T-cell (primary cell): ENCODE measurements around the gene CAPSL. TPM values are rescaled to one million over a fixed set of nuclear protein-coding genes. Genes with fewer than 3 reads are reported as not detected.

Experiments
- ATAC-seq, 4 experiments: fragments of 200-7000 bp in 3 of 4; fragments of 150-1000 bp in 1 of 4; cut with Tn5 transposase; replicated peaks in 1 of 4; 1 replicate in 3 of 4; 2 replicates in 1 of 4; pipeline ENCODE4 v1.10.0; 2021; ENCODE audit warnings: moderate library complexity in 3 of 4, mild to moderate bottlenecking in 2 of 4, moderate number of reproducible peaks in 1 of 4
- CTCF ChIA-PET, 2 donors: fragments of 300-600 bp; sonication (Branson Sonifier 250); formaldehyde crosslinking; loops; one replicate each; lab custom pipeline; 2022; ENCODE audit warnings: antibody characterized with exemption in 2 of 2; lab: Charles Lee
- POLR2A ChIA-PET, 2 donors: fragments of 300-600 bp; sonication (Branson Sonifier 250); formaldehyde crosslinking; loops; one replicate each; lab custom pipeline; 2022; ENCODE audit warnings: antibody characterized with exemption in 2 of 2; lab: Charles Lee
- DNase-seq, 35 experiments: peaks; one replicate each; pipeline versions ENCODE4 v3.0.0 to v3.0.0-alpha.2; 2013 to 2023
- H3K27ac ChIP-seq: one replicate; pipeline ENCODE4 v1.5.1; 2013; ENCODE audit warnings: low read length
- H3K27me3 ChIP-seq, 2 experiments: replicated peaks in 1 of 2; 1 replicate in 1 of 2; 2 replicates in 1 of 2; pipeline versions ENCODE4 v1.6.1 to v1.7.0; 2013; ENCODE audit warnings: low read length in 1 of 2, mixed read lengths in 1 of 2; ENCODE audit not compliant: control insufficient read depth in 2 of 2, insufficient read depth in 2 of 2; ENCODE audit errors: extremely low read depth in 1 of 2
- H3K36me3 ChIP-seq, 2 donors: 1 replicate in 1 of 2; 2 replicates in 1 of 2; pipeline versions ENCODE4 v1.6.1 to v1.7.0; 2013; ENCODE audit warnings: low read length in 1 of 2; ENCODE audit not compliant: control insufficient read depth in 2 of 2, insufficient read depth in 1 of 2; ENCODE audit errors: extremely low read depth in 1 of 2
- H3K4me1 ChIP-seq, 2 experiments: 1 replicate in 1 of 2; 2 replicates in 1 of 2; pipeline versions ENCODE4 v1.6.1 to v1.7.0; 2013; ENCODE audit warnings: low read length in 2 of 2, mixed read lengths in 1 of 2; ENCODE audit not compliant: insufficient read depth in 2 of 2, control insufficient read depth in 1 of 2; ENCODE audit errors: extremely low read depth in 1 of 2
- H3K4me3 ChIP-seq, 2 donors: 1 replicate in 1 of 2; 2 replicates in 1 of 2; pipeline versions ENCODE4 v1.5.1 to v1.7.0; 2013; ENCODE audit warnings: mild to moderate bottlenecking in 2 of 2, low read length in 1 of 2, moderate library complexity in 1 of 2; ENCODE audit not compliant: control insufficient read depth in 1 of 2; ENCODE audit errors: extremely low read depth in 1 of 2
- H3K9me3 ChIP-seq: 2 replicates; pipeline ENCODE4 v1.7.0; 2013
- H3K27ac Mint-ChIP-seq, 2 donors: one replicate each; pipeline ENCODE4 v1.8.0; 2020 to 2021; ENCODE audit warnings: mild to moderate bottlenecking in 2 of 2, mixed read lengths in 2 of 2
- H3K27me3 Mint-ChIP-seq, 2 donors: one replicate each; pipeline ENCODE4 v1.8.0; 2021 to 2022; ENCODE audit warnings: mixed read lengths in 2 of 2
- H3K36me3 Mint-ChIP-seq: one replicate; pipeline ENCODE4 v1.8.0; 2021; ENCODE audit warnings: mixed read lengths
- H3K4me1 Mint-ChIP-seq, 3 donors: one replicate each; pipeline ENCODE4 v1.8.0; 2020 to 2022; ENCODE audit warnings: mixed read lengths in 3 of 3, mild to moderate bottlenecking in 1 of 3
- H3K4me3 Mint-ChIP-seq, 3 donors: one replicate each; pipeline ENCODE4 v1.8.0; 2020 to 2022; ENCODE audit warnings: mild to moderate bottlenecking in 3 of 3, mixed read lengths in 3 of 3, moderate library complexity in 3 of 3
- H3K9me3 Mint-ChIP-seq, 3 donors: one replicate each; pipeline ENCODE4 v1.8.0; 2020 to 2022; ENCODE audit warnings: mixed read lengths in 3 of 3
- WGBS: methylation state at CpG from one replicate; pipeline ENCODE4 v1.1.5; 2013; ENCODE audit warnings: missing lambda C conversion rate; ENCODE audit not compliant: insufficient coverage; 5-methylcytosine and 5-hydroxymethylcytosine counted together
- total RNA-seq, 35 experiments: library from RNA in 6 of 35; stranded (reverse) in 6 of 35; fragments of 120-200 nt in 1 of 35; gene quantifications; one replicate each; pipeline versions ENCODE4 v1.2.1 to v1.2.4 and lab custom pipeline; 2013 to 2026

Gene CAPSL
- total RNA-seq, 5 donors from 2014 or later (not counting 1 experiment from before 2014, with no cell fraction given): not detected

GRCh38 chr5:35939639-35940038 lies 1.2 kb upstream of the CAPSL start:
- WGBS: 50% methylated on average over 2 of the region's 3 CpGs
- no peaks in the 10 kb centered on the region for H3K36me3 Mint-ChIP-seq
- Histone ChIP-seq H3K36me3 (no peaks in the 10 kb centered on the region), H3K27ac (no peak overlapping the region), H3K4me1 (no peaks in the 10 kb centered on the region), H3K4me3 (no peak overlapping the region), H3K9me3 (no peaks in the 10 kb centered on the region), H3K27me3 (peaks cover 0 to 3% of the 10 kb centered on the region in 2 experiments)
- POLR2A ChIA-PET: no interaction called here
- ATAC-seq: no peak
- CTCF ChIA-PET: no interaction called here
- no peak overlapping the region for H3K27ac Mint-ChIP-seq
- DNase-seq: no peak
- H3K4me1 Mint-ChIP-seq: peaks cover 0 to 3% (median 0%) of the 10 kb centered on the region in 3 donors
- no peak overlapping the region for H3K4me3 Mint-ChIP-seq
- peaks cover 10 to 28% of the 10 kb centered on the region in 2 donors for H3K27me3 Mint-ChIP-seq
- H3K9me3 Mint-ChIP-seq: no peaks in the 10 kb centered on the region

GRCh38 chr5:35926389-35927051 lies 11.9 kb downstream of the CAPSL start:
- peak overlapping the region in 1 of 2 donors; percentile 34 for H3K27ac Mint-ChIP-seq
- ATAC-seq (peak; percentile 34 to 52 (median 42)), DNase-seq (peak in 33 of 35 experiments; percentile 14 to 84 (median 51))
- peaks cover 31 to 41% (median 40%) of the 10 kb centered on the region in 3 donors for H3K4me1 Mint-ChIP-seq
- ChIA-PET POLR2A (interaction anchor here (0.6 to 1.0 kb wide), 3 partner anchors 67 to 313 kb away, joined by 5 to 12 read pairs (median 6); no protein-coding TSS in a partner anchor), CTCF (interaction anchor here (0.6 to 6.7 kb wide), 40 partner anchors 7 to 1403 kb away, joined by 3 to 129 read pairs (median 5); partner anchors contain the start of genes SPEF2 (in 2 of the 2), BRIX1 (in 1 of the 2), DNAJC21 (in 1 of the 2) and RAD1 (in 1 of the 2))
- H3K36me3 Mint-ChIP-seq: no peaks in the 10 kb centered on the region
- H3K27me3 Mint-ChIP-seq: peaks cover 0 to 7% of the 10 kb centered on the region in 2 donors
- WGBS: 48% methylated on average over 8 of the region's 13 CpGs
- no peaks in the 10 kb centered on the region for H3K36me3 ChIP-seq
- H3K4me3 ChIP-seq: no peak overlapping the region
- H3K4me1 ChIP-seq: peaks cover 8 to 25% of the 10 kb centered on the region in 2 experiments
- no peaks in the 10 kb centered on the region for H3K9me3 ChIP-seq
- peak overlapping the region; percentile 50 to 79 (median 54) for H3K4me3 Mint-ChIP-seq
- H3K27ac ChIP-seq: no peak overlapping the region
- H3K27me3 ChIP-seq: peaks cover 0 to 3% of the 10 kb centered on the region in 2 experiments
- H3K9me3 Mint-ChIP-seq: no peaks in the 10 kb centered on the region

GRCh38 chr5:35924950-35925722 lies 13.3 kb downstream of the CAPSL start:
- ATAC-seq (peak; percentile 93 to 96 (median 95)), DNase-seq (peak; percentile 72 to 92 (median 82))
- ChIA-PET POLR2A (interaction anchor here (0.6 to 2.6 kb wide), 7 partner anchors 66 to 274 kb away, joined by 3 to 14 read pairs (median 4); no protein-coding TSS in a partner anchor), CTCF (interaction anchor here (0.5 to 6.7 kb wide), 51 partner anchors 21 to 1402 kb away, joined by 3 to 129 read pairs (median 5); partner anchors contain the start of genes SPEF2 (in 2 of the 2) and IL7R (in 1 of the 2))
- Histone ChIP-seq H3K27me3 (peaks cover 0 to 3% of the 10 kb centered on the region in 2 experiments), H3K4me1 (peaks cover 8 to 25% of the 10 kb centered on the region in 2 experiments), H3K4me3 (peak overlapping the region; percentile 3 to 46), H3K9me3 (no peaks in the 10 kb centered on the region), H3K27ac (peak overlapping the region; percentile 63), H3K36me3 (no peaks in the 10 kb centered on the region)
- Mint-ChIP-seq H3K27me3 (peaks cover 0 to 7% of the 10 kb centered on the region in 2 donors), H3K36me3 (no peaks in the 10 kb centered on the region), H3K9me3 (peaks cover 0 to under 1% (median 0%) of the 10 kb centered on the region in 3 donors), H3K4me3 (peak overlapping the region; percentile 69 to 79 (median 74)), H3K4me1 (peaks cover 31 to 41% (median 40%) of the 10 kb centered on the region in 3 donors), H3K27ac (peak overlapping the region; percentile 73 to 86)
- WGBS: 2% methylated on average over 17 of the region's 21 CpGs

- Mint-ChIP-seq H3K9me3 (peaks cover 4 to 9% (median 4%) of the 10 kb centered on the region in 3 donors), H3K4me3 (peak overlapping the region; percentile 69 to 79 (median 74)), H3K4me1 (peaks cover 31 to 45% (median 41%) of the 10 kb centered on the region in 3 donors), H3K27me3 (peaks cover 0 to 7% of the 10 kb centered on the region in 2 donors), H3K36me3 (peaks cover 4% of the 10 kb centered on the region), H3K27ac (peak overlapping the region; percentile 73 to 86)
- 37% methylated on average over 6 of the region's 10 CpGs for WGBS
- peaks cover 8 to 25% of the 10 kb centered on the region in 2 experiments for H3K4me1 ChIP-seq
- ChIA-PET POLR2A (interaction anchor here (0.8 to 2.6 kb wide), 5 partner anchors 65 to 254 kb away, joined by 3 to 14 read pairs (median 4); no protein-coding TSS in a partner anchor), CTCF (interaction anchor here (0.5 to 6.7 kb wide), 38 partner anchors 20 to 852 kb away, joined by 3 to 129 read pairs (median 5); partner anchors contain the start of genes IL7R (in 1 of the 2) and SPEF2 (in 1 of the 2))
- no peaks in the 10 kb centered on the region for H3K36me3 ChIP-seq
- peak in 1 of 4 experiments; percentile 2 for ATAC-seq
- H3K4me3 ChIP-seq: peak overlapping the region; percentile 3 to 15
- peak overlapping the region; percentile 63 for H3K27ac ChIP-seq
- H3K27me3 ChIP-seq: peaks cover 0 to 3% of the 10 kb centered on the region in 2 experiments
- H3K9me3 ChIP-seq: no peaks in the 10 kb centered on the region
- peak in 1 of 35 experiments; percentile 22 for DNase-seq
Measured at GRCh38 chr5:35924122-35924949, 14.1 kb downstream of the CAPSL start.

GRCh38 chr5:35922468-35922867 lies 16.0 kb downstream of the CAPSL start:
- H3K27ac Mint-ChIP-seq: no peak overlapping the region

More at GRCh38 chr5:35922468-35922867, 16.0 kb downstream of the CAPSL start:
- Mint-ChIP-seq H3K36me3 (peaks cover 5% of the 10 kb centered on the region), H3K27me3 (peaks cover 0 to 5% of the 10 kb centered on the region in 2 donors), H3K4me1 (peaks cover 31 to 48% (median 43%) of the 10 kb centered on the region in 3 donors), H3K9me3 (peaks cover 5 to 11% (median 10%) of the 10 kb centered on the region in 3 donors), H3K4me3 (no peak overlapping the region)
- 91% methylated on average over 5 of the region's 7 CpGs for WGBS
- Histone ChIP-seq H3K4me3 (no peak overlapping the region), H3K27ac (no peak overlapping the region), H3K36me3 (no peaks in the 10 kb centered on the region), H3K4me1 (peaks cover 8 to 25% of the 10 kb centered on the region in 2 experiments), H3K27me3 (peaks cover 0 to 3% of the 10 kb centered on the region in 2 experiments), H3K9me3 (no peaks in the 10 kb centered on the region)
- DNase-seq: no peak
- ChIA-PET CTCF (interaction anchor here (0.6 to 6.7 kb wide), 2 partner anchors 263 to 269 kb away, joined by 3 to 90 read pairs; no protein-coding TSS in a partner anchor), POLR2A (interaction anchor here in 1 of 2 donors (0.6 kb wide), 1 partner anchor 301 kb away, joined by 3 read pairs; no protein-coding TSS in a partner anchor)
- no peak for ATAC-seq
